PFSK-1 (cell line): ENCODE results near the gene MLPH.

Experiments
- FOXP2 ChIP-seq: optimal IDR thresholded peaks from 2 replicates; pipeline ENCODE3; 2011; ENCODE audit warnings: borderline replicate concordance, control low read depth, inconsistent platforms; ENCODE audit not compliant: insufficient read depth; ENCODE audit errors: extremely low read length, extremely low read depth
- POLR2AphosphoS5 ChIP-seq: IDR thresholded peaks from 2 replicates; pipeline ENCODE4 v1.6.1; 2012; ENCODE audit warnings: low read depth, mild to moderate bottlenecking, control low read depth, low read length, moderate library complexity
- SIN3A ChIP-seq: IDR thresholded peaks from 2 replicates; pipeline ENCODE4 v1.6.1; 2012; ENCODE audit warnings: mild to moderate bottlenecking, low read length, moderate library complexity, borderline replicate concordance; ENCODE audit not compliant: insufficient read depth
- TAF1 ChIP-seq: IDR thresholded peaks from 2 replicates; pipeline ENCODE4 v1.6.1; 2012; ENCODE audit warnings: low read length, control low read depth, borderline replicate concordance; ENCODE audit not compliant: insufficient read depth
- TF ChIP-seq, protein P1 (sequence below), 2 experiments: IDR thresholded peaks; 2 replicates each; pipeline versions ENCODE4 v1.6.1 to v1.8.0; 2011 to 2012; ENCODE audit warnings: low read depth in 2 of 2, low read length in 2 of 2, control low read depth in 1 of 2, inconsistent platforms in 1 of 2, mild to moderate bottlenecking in 1 of 2, moderate library complexity in 1 of 2; ENCODE audit not compliant: insufficient read depth in 1 of 2

MLPH gene

DNA sequence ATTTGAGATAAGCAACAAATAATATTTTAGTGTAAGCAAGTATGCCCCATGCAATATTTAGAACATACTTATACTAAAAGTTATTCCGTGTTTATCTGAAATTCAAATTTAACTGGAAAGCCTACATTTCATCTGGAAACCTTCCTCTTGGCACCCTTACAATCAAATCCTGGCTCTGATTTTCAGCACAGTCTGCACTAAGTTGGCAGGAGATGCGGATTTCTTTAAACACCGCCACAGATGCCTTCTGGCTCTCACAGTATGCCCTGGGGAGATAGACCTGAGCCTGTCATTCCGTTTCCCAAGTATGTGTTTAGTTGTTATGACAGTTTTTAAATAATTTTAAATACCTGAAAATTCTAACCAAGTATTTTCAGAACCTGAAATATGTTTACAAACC is 7.3 kb upstream of the MLPH start:
- TF ChIP-seq SIN3A = no peak
- TF ChIP-seq, protein P1, sequence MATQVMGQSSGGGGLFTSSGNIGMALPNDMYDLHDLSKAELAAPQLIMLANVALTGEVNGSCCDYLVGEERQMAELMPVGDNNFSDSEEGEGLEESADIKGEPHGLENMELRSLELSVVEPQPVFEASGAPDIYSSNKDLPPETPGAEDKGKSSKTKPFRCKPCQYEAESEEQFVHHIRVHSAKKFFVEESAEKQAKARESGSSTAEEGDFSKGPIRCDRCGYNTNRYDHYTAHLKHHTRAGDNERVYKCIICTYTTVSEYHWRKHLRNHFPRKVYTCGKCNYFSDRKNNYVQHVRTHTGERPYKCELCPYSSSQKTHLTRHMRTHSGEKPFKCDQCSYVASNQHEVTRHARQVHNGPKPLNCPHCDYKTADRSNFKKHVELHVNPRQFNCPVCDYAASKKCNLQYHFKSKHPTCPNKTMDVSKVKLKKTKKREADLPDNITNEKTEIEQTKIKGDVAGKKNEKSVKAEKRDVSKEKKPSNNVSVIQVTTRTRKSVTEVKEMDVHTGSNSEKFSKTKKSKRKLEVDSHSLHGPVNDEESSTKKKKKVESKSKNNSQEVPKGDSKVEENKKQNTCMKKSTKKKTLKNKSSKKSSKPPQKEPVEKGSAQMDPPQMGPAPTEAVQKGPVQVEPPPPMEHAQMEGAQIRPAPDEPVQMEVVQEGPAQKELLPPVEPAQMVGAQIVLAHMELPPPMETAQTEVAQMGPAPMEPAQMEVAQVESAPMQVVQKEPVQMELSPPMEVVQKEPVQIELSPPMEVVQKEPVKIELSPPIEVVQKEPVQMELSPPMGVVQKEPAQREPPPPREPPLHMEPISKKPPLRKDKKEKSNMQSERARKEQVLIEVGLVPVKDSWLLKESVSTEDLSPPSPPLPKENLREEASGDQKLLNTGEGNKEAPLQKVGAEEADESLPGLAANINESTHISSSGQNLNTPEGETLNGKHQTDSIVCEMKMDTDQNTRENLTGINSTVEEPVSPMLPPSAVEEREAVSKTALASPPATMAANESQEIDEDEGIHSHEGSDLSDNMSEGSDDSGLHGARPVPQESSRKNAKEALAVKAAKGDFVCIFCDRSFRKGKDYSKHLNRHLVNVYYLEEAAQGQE (IDR thresholded peaks at IDR 0.05; ENCODE audit: insufficient read depth in 1 of 2, low read depth in 2 of 2, low read length in 2 of 2) = no peak
- TF ChIP-seq FOXP2 = no peak
- no peak for TF ChIP-seq TAF1
- TF ChIP-seq POLR2AphosphoS5 = no peak

DNA sequence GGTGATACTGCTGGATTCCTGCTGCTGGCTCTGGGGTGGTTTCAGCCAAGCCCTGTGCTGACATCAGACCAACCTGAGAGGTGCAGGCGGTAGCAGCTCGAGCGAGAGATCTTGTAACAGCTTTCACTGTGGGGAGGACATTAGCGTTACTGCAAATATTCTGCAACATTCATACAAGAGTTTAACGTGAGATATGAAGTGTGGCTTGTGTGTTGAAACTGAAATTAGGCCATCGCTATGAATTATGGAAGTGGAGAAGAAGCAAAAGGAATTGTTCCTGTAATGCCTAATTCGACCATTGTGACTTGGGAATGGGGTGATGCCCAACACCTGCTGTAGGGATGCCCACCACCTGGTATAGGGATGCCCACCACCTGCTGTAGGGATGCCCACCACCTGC is 6.5 kb upstream of the MLPH start:
- no peak for TF ChIP-seq FOXP2
- TF ChIP-seq, protein P1 (IDR thresholded peaks at IDR 0.05; ENCODE audit: insufficient read depth in 1 of 2, low read depth in 2 of 2, low read length in 2 of 2) = no peak
- no peak for TF ChIP-seq SIN3A
- TF ChIP-seq TAF1 = no peak
- no peak for TF ChIP-seq POLR2AphosphoS5

DNA sequence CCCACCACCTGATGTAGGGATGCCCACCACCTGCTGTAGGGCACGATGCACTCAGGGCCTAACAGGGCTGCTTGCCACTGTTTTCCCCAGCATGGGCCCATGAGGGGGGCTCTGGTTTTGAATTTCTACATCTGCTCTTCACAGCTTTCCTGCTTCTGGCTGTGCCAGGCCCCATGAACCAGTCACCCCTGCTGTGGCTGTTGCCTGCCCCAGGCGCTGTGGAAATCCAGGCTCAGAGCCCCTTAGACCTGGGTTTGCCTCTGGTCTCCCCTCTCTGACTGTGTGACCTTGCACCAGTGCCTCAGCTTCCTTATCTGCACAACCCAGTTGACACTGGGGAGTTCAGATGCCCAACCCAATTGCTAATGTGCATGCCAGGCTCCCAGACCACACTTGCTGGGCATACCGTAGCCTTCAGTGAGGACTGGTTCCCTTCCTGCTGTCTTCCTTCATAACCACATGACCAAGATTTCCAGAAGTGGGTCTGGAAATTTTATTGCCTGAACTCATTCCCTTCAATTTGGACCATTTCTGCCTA is 6.0 kb upstream of the MLPH start:
- no peak for TF ChIP-seq POLR2AphosphoS5
- TF ChIP-seq, protein P1 (IDR thresholded peaks at IDR 0.05; ENCODE audit: insufficient read depth in 1 of 2, low read depth in 2 of 2, low read length in 2 of 2) = no peak
- no peak for TF ChIP-seq TAF1
- TF ChIP-seq SIN3A = no peak
- no peak for TF ChIP-seq FOXP2

DNA sequence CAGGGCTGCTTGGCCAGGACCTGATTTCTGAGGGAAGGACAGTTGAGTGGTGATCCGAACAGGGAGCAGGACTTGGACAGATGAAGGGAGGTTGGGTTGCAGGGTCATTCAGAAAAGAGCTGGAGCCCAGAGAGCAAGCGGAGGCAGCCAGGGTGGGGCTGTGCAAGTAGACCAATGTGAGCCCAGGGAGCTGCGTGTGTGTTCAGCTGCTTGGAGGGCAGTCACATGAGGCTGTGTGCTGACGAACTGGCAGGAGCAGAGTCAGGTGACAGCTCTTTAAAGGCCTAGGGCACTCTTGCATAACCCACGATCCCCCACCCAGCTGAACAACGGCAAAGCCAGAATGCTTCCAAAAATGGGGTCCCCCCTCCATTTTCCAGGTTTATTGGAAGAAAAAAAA is 4.6 kb upstream of the MLPH start:
- TF ChIP-seq, protein P1 (IDR thresholded peaks at IDR 0.05; ENCODE audit: insufficient read depth in 1 of 2, low read depth in 2 of 2, low read length in 2 of 2) = no peak
- TF ChIP-seq POLR2AphosphoS5 (no peak), TAF1 (no peak), FOXP2 (no peak), SIN3A (no peak)

DNA sequence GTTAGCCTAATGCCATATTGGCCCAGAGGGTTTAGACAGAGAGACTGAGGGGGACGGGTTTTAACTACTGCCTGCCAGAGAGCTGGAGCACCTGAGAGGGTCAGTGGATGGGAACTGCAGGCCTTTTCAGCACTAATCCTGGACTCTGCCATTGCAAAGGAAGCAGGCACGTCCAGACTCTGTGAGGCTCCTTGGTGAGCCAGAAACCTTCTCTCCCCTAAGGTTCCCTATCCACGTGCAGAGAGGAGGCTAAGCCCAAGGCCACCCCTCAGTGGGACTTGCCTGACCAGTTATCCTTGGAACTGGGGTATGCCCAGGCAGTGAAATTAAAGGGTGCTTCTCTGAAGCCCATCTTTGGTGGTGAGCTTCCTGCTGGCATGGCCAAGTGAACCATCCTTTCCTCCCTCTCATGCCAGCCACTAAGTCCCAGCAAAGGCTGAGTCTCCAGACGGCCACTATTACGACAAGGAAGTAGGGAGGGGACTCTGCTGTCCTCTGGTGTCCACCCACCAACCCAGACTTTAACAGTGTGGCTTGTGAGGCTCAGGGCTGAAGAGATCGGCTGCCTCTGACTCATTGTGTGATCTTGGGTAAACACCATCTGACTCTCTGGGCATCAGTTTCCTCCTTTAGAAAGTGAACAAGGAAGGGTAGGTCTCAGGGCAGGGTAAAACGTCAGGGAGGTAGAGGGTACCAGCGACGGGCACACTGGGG is 3.9 kb upstream of the MLPH start:
- TF ChIP-seq, protein P1 (IDR thresholded peaks at IDR 0.05; ENCODE audit: insufficient read depth in 1 of 2, low read depth in 2 of 2, low read length in 2 of 2) = no peak
- TF ChIP-seq TAF1 = no peak
- TF ChIP-seq SIN3A = no peak
- TF ChIP-seq FOXP2 = no peak
- no peak for TF ChIP-seq POLR2AphosphoS5
